GM15510 (cell line): ENCODE measurements around the gene NPSR1.

Source experiments
- POLR2A ChIP-seq: IDR thresholded peaks from 3 replicates; pipeline ENCODE4 v1.6.1; 2011; ENCODE audit warnings: borderline replicate concordance; ENCODE audit not compliant: insufficient read length; ENCODE audit errors: extremely low read depth

Gene NPSR1

DNA sequence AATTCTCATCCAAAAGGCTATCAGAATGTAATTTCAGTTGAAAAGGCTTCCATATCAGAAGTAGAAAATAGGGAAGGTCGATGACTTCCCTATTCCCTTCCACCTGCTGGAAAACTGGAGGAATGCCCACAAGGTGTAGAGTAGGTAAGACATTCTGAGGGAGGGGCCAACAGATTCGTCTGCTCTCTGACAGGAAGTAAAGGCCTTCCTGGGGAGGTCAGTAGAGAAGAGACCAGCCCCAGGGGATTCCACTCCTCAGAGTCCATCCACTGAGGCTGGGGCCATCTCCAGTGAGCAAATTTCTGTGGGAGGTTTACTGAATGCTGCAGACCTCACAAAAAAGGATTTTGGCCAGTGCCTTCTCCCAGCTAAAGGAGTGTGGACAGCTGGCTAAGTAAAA is 19.5 kb downstream of the NPSR1 start:
- no peak for TF ChIP-seq POLR2A

DNA sequence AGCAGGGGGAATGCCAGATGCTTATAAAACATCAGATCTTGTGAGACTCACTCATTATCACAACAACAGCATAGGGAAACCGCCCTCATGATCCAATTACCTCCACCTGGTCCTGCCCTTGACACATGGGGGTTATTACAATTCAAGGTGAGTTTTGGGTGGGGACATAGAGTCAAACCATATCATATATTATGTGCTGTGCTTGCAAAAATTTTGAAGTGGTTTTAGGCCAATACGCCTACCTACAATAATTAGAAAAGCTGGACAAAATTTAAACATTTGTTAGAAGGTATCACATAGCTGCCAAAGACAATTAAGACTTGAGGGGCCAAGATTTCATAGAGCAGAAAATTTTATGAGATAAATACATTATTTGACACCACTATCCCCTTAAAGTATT is 29.5 kb downstream of the NPSR1 start:
- TF ChIP-seq POLR2A = no peak

DNA sequence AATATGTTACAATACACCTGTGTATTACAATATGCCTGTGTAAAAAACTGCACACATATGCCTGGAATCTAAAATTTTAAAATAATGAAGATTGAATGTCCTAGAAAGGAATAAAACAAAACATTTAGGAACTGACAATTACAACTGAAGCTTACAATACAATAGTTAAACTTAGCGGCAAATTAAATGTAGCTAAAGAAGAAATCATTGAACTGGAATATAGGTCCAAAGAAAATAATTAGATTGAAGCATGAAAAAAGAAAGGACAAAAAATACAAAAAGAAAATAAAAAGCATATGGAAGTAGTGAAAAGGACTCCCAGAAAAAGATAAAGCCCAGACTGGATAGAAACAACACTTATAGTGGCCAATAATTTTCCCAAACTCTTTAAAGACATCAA is 38.4 kb downstream of the NPSR1 start:
- no peak for TF ChIP-seq POLR2A

DNA sequence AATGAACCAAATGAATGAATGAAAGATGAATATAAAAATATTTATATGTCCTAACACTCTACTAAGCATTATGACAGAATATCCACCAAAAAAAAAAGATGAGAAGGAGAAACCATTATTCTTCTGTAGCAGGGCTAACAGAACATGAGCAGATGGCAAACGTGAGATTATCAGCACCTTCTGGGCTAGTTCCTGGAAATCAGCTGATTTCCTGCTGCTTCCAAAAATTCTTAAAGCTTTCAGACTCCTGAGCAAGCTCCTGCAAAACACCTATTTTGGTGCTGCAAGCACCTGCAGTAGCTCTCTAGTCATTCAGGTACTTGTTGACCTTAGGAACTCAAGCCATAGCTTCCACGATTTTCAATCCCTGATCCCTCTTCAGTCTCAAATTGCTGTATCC is 51.8 kb downstream of the NPSR1 start:
- TF ChIP-seq POLR2A = no peak

DNA sequence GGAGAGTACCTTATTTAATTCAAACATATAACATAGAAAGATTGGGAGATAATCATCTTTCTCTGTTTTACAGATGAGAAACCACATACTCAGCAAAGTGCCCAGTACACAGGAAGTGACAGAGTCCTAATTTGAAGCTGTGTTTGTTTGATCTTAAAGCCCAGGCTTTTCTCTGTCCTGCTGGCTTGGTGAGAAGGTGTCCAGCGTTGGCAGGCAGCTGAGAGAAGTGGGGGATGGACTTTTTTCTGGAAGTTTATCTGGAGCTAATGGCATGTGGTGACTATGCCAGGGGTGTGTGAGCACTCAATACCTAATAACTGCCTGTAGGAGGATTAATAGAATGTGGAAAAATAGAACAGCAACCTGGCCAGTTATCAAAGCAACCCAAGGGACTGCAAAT is 60.8 kb downstream of the NPSR1 start:
- no peak for TF ChIP-seq POLR2A

DNA sequence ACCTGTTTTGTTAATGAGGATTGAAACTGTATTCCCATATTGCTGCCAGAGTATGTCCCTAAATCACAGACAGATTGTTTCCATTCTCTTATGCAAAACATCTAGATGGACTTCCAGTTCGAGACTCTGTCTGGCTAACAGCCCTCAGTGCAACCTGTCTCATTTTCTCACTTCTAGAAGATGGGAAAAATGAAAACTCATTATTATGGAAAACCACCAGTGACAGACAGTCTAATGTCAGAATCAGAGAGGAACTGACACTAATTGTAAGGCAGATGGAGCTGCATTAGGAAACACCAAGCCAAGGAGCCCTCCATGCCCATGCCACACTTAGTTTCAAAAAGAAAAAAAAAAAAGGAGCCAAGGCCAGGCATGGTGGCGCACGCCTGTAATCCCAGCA is 61.6 kb downstream of the NPSR1 start:
- TF ChIP-seq POLR2A = no peak

DNA sequence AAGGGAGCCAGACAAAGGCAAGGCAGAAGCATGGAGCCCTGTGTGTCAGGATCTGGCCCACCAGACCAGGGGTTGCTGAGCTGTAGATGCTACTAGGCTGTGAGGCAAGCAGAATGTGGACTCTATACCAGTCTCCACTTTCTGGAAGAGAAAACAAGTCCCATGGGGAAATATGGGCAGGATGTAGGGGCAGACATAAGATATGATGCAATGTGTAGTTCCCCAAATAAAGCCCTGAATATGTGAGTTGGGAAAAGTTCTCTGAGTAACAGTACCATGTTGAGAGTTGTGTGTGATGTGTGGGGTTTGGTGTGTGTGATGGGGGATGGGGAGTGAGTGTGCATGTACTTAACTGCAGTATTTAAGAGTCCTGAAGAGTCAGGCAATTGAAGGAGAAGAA is 62.3 kb downstream of the NPSR1 start:
- TF ChIP-seq POLR2A = no peak

DNA sequence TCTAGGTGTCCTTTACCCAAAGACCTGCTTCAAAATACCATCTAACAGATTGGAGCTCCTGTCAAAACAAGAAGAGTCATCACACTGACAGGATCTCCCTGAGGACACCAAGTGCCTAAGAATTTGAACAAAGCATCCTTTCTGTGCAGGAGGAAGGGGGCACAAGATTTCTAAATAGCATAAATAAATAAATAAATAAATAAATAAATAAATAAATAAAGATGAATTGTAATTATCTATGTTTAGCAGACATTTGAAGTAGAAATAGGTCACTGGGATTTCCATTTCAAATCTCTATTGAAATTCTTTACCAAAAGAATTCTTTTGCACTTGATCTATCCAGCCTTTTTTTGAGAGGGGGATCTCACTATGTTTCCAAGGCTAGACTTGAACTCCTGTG is 65.3 kb downstream of the NPSR1 start:
- no peak for TF ChIP-seq POLR2A

DNA sequence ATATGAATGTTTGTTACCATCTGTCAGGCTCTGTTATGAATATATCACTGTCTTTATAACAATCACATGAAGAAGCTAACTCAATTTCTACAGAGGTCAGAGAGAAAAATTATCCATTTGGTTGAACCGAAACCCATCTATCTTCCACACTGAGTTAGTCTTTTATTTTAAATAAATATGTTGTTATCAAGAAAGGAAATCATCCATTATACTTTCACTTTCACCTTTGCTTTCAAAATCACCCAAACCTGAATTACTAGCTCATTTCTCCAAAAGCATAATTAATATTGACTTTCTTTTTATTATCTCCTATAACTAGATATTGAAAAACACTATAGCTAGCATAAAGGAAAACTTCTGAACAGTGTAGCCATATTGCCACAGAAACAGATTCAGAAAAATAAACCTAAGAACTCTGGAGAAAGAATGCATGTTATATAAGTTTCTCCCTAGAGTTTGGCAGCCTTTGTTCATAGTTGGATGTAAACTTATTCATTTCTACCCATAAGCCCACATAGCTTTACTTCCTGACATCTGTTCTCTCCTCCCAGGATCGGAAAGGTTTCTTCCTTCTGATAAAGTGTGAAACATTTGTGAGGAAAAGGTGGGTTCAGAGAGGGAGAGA is 66.0 kb downstream of the NPSR1 start:
- no peak for TF ChIP-seq POLR2A

DNA sequence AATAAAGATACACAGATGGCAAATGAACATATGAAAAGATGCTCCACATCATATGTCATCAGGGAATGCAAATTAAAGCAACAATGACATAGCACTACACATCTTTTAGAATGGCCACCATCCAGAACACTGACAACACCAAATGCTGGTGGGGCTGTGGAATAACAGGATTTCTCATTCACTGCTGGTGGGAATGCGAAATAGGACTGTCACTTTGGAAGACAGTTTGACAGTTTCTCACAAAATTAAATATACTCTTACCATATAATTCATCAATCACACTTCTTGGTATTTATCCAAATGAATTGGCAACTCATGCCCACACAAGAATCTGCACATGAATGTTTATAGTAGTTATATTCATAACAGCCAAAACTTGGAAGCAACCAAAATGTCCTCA is 68.2 kb downstream of the NPSR1 start:
- no peak for TF ChIP-seq POLR2A

DNA sequence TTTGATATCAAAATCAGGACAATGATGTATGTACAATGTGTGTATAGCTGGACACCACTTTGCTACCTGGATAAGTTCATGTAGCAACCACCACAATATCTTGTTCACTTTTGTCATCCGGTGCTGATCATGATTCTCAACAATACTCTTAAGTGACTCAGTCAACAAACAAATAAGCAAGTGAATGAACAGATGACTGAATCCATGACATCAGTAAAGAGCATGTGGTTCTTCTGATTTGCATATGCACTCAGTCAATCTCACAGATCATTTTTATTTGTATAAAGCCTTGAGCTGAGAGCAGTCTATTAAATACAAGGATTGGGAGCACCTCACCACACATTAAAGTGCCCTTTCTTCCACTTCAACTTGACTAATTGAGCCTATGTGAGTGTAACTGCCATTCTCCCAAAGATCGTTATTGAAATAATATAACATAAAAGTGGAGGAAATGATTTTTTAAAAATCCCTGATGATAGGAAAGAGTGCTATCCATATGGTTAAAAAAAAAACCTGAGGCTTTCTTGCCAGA is 69.5 kb downstream of the NPSR1 start:
- TF ChIP-seq POLR2A = no peak

DNA sequence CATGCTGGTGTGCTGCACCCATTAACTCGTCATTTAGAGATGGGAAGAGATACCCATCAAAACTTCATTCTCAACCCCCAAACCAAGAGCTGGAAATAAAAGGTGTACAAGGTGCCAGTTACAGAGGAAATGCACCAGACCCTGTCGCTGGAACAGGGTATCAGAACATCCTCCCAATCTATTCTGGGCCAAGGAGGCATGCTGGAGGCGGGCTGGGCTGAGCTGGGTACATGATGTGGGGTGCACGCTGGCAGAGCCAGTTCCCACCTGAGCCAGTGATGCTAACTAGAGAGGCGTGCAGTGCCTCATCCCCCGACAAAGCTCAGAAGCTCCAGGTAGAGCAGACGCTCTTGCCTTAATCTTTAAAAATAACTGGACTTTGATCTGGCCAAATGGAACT is 70.1 kb downstream of the NPSR1 start:
- no peak for TF ChIP-seq POLR2A

DNA sequence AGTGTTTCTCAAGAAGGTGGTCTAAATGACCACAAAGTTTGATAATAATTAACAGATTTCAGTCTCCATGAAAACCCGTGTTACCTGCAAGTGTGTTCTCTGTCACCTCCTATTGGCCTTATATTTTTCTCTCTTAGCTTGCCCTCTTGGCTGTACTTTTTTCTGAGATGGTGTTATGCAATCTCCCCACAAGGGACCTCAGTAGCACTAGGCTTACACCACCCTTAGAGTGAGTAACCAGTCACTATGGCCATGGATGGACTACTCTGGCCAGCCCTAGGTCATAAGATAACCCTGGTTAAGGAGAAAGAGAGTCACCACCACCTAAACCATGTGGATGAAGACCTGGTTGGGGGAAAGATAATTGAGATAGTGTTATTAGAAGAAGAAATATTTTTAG is 76.8 kb downstream of the NPSR1 start:
- TF ChIP-seq POLR2A = no peak

DNA sequence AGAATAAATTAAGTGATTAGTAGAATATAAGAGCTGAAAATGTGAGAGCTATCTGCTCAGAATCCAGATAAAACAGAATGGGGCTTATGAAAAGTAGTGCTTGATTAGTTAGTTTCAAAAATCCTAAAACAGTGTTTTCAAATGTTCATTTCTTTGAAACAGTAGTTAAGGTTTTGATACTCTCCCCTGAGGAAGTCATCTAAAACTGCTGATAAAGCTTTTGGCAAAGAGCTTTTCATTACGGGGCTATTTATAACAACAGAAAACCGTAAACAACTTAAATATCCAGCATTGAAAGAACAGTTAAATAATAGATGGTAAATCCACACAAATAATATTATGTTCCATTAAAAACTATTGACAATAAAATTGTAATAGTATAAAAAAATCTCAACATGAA is 77.5 kb downstream of the NPSR1 start:
- no peak for TF ChIP-seq POLR2A

DNA sequence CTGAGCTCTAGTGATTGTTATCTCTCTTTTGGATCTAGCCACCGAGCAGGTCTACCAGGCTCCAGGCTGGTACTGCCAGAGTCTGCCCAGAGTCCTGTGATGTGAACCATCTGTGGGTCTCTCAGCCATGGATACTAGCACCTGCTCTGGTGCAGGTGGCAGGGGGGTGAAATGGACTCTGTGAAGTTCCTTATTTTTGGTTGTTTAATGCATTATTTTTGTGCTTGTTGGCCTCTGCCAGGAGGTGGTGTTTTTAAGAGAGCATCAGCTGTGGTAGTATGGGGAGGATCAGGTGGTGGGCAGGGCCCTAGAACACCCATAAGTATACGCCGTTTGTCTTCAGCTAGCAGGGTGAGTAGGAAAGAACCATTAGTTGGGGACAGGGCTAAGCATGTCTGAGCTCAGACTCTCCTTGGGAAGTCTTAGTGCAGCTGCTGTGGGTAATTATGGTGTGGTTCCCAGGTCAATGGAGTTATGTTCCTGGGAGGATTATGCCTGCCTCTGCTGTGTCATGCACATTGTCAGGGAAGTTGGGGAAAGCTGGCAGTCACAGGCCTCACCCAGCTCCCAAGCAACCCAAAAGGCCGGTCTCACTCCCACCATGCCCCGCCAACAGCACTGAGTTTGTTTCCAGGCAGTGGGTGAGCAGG is 81.8 kb downstream of the NPSR1 start:
- no peak for TF ChIP-seq POLR2A

DNA sequence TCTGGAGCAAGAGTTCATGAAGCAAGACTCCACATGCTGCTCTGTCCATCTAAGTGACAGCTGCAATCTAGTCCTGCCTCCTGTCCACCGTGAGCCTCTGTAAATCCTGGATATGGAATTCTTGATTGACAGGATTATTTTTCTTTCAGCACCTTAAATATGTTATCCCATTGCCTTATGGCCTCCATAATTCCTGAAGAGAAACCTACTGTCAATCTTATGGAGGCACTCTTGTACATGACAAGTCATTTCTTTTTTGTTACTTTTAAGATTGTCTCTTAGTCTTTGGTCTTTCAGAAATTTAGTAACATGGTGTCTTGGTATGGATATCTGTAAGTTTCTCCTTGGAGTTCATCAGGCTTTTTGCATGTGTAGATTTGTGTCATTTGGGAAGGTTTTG is 82.8 kb downstream of the NPSR1 start:
- TF ChIP-seq POLR2A = no peak
